GM18870 (cell line): ENCODE measurements around the gene PHACTR1.

ENCODE experiments used
- ATAC-seq: cut with Tn5 transposase; IDR thresholded peaks from one replicate; pipeline ENCODE4 v1.9.1; 2021; ENCODE audit warnings: moderate library complexity; ENCODE audit not compliant: unreplicated experiment

Gene PHACTR1

DNA sequence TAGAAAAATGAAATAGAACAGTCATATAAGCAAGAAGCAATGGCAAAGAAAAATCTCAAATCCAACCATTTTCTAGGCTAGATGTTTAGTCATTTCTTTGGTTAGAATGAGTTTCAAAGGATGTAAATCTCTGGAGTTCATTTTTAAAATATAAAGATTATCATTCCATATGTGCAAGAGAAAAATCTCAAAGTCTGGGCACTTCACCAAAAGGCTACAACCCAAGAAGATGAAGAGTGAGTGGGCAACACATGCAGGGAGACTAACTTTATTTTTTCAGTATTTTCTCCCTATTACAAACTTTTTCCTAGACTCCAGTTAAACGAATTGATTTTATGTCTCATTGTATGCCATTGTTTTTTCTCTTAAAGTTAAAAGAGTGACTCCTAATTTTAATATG is 83.6 kb downstream of the PHACTR1 start:
- ATAC-seq = no peak

DNA sequence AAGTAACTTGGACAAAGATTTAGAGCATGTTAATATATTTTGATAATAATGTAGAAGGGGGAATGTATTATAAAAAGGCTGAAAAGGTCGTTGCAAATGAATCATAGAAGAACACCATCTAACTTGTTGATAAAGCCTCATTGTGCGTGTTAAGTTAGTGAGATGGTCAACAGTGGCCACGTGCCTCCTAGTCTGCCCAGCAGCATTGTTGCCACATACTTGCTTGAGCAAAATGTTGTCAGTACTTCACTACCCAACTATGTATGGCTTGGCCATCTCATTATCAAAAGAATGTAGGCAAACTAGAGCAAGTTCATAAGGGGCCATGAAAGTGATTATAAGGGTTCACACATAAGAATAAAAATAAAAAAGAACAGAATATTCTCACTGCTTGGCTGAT is 84.6 kb downstream of the PHACTR1 start:
- ATAC-seq = no peak

DNA sequence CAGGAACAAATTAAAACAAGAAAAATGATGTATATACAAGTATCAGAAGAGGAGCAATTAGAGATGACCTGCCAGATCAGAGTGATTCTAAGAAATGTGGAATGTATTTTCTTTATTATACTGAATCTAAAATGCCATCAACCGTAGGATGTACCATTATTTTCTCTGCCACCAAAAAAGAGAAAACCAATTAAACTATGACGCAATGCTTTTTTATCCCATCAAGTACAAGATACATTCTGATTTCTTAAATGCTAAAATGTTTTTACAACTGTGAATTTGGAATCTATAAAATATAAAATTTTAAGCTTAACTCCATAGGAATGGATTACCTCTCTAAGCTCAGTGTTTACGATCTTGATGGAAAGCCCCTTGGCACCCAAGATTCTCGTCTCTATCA is 85.9 kb downstream of the PHACTR1 start:
- no peak for ATAC-seq

DNA sequence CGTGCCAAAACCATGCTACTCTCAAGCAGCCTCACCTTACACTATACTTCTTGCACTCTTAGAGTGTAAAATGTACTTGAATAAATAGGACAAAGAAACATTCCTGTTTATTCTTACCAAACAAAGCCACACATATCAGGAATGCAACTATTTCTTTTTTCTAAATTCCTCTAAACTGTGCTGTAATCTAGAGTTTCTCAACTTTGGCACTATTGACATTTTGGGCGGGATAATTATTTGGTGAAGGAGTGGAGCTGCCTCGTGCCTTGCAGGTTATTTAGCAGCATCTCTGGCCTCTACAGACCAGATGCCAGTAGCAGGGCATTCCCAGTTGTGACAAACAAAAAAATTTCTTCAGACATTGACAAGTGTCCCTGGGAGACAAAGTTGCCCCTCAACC is 86.9 kb downstream of the PHACTR1 start:
- ATAC-seq = no peak

DNA sequence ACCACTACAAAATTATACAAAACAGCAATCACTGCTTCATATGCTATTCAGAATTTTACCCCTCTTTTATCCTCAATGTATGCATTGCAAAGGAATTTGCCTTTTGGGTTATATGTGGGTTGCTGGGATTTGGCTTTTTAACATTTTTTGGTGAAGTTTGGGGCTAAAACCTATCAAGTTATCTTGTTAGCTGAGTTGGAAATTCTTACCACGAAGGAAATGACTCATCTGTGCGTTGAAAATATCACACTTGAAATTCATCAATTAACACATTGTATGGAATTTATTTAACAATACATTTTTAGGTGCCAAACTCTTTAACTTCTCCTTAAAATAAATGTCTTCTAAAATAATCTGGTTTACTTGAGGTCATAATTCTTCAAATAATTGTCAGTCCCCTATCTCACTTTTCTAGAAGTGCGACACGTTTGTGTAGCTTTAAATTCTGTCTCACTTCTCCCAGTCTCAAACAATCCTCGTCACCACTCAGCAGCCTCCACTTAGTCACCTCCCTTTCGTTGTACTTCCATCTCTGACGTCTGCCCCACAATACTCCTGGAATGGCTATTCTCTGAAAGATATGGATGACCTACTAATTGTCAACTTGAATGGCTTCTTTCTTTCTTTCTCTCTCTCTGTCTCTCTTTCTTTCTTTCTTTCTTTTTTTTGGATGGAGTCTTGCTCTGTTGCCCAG is 88.5 kb downstream of the PHACTR1 start:
- no peak for ATAC-seq

DNA sequence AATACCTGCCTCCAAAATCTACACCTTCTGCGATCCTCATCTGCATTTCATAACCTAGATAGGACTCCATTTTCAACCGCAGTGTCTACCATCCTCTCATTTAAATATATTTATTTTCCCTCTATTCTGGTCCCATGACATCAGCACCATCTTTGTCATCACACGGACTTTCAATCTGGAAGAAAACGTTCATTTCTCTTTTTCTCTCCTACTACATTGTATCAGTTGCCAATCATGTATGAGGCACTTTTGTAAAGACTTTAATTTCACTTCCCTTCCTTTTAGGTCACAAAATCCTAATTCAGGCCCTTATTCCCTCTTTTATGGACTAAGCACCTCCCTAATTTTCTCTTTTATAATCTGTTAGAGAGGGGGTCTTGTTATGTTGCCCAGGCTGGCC is 89.6 kb downstream of the PHACTR1 start:
- no peak for ATAC-seq

DNA sequence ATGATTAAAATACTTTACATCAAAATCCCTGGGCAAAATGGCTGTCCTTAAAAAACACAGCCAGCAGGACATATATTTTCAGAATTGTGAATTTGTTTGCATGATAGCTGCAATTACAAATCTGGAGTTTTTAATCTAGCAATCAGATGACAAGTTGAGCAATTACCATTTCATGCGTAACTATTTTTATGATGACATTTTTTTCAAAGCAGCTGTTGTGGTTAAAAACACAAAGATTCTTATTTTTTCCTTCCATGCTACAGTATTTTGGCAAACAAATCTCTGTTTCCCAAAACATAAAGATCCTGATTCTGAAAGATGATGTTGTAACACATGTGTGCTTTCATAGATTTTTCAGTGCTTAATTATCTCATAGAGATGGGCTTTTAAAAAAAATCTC is 90.2 kb downstream of the PHACTR1 start:
- ATAC-seq = no peak

DNA sequence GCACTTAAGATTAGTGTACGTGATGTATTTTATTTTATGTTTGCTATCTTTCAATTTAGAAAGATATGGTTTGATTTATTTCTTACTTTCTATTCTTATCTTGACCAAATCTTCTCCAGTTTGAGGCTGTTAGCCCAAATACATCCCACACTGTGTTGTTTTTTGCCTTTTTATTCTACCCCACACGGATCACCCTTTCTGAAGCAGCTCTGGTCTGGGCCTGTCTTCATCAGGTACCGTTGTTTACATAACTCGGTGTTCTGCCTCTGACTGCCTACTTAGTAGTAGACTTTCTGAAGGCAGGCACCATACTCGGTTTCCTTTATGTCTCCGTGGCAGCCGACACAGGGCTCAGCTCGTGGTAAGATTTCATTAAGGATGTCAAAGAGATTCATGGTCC is 95.0 kb downstream of the PHACTR1 start:
- no peak for ATAC-seq

DNA sequence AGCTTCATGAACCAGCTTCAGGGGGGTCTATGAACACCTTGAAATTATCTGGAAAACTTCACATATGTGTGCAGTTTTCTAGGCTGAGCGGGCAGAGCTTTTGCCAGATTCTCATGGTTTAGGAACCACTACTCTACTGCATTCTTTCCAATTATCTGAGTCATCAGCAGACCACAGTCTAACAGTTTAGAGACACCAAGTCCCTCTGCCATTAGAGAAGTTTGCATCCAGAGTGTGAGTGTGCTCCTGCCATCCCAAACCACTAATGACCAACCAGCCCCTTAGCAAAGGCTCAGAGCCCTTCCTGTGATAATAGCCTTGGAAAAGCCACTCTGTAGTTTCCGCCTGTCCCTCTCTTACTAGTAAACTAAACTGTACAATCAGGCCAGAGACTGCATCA is 96.8 kb downstream of the PHACTR1 start:
- no peak for ATAC-seq

DNA sequence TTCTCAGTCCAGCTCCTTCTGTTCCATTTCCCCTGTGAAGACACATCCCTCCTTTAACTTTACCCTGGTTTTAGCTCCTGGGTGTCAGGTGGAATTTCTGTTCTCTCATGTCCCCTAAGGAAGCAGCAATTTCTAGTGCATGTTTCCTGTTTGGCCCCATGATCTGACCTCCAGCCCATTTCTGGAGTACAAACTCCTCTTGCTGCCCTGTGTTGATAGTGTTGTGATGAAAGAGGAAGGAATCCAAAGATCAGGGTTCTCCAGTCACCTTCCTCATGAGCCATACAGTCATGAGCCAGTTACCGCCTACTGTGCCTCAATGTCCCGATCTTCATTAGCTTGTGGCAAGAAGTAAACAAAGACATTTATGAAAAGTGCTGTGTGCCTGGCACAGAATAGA is 97.4 kb downstream of the PHACTR1 start:
- no peak for ATAC-seq

DNA sequence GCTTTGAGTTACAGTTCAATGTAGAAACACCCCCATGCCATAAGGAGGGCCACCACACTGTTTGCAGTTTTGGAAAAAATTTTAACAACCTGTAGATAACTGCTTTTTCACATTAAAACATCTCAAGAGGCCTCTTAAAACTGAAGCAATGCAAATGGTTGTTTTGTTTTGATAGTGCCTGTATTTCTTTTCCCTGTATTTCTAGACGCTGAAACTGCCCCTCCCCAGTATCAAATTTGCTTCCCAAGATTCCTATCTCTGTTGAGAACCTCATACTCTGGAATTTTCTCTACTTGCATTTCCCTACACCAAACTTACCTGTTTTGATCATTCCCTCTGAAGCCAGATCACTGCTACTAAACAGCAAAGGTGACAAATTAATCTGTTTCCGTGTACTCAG is 98.5 kb downstream of the PHACTR1 start:
- no peak for ATAC-seq

DNA sequence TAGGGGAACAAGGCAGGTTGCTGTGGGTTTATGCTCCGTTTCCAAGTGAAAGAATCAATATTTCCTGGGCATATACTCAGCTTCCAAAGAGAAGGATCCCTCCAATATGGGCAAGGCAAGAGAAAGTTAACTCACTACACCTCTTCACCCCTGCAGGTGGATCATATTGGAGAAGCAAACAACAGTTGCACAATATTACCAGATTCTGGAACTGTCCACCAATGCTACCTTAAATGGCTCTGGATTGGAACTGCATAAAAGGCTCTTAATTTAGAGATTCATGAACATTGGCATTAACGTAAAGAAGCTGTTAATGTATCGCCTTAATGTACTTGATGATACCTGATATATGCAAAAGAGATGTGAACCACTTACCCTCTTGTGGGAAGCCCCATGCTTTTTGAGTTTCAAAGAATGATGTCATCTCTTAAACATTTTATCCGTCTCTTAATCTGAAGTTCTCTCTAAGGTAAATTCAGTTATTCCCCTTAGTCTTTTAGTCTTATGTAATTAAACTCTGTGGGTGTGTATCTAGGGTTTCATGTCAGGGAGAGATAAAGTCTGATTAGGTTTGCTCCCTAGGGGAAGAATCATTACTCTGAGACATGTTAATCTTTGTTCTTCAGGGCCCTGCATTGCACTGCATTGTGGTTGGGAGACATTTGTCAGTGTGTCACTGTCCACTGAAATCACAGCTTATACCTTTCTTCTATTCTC is 99.5 kb downstream of the PHACTR1 start:
- ATAC-seq = no peak

DNA sequence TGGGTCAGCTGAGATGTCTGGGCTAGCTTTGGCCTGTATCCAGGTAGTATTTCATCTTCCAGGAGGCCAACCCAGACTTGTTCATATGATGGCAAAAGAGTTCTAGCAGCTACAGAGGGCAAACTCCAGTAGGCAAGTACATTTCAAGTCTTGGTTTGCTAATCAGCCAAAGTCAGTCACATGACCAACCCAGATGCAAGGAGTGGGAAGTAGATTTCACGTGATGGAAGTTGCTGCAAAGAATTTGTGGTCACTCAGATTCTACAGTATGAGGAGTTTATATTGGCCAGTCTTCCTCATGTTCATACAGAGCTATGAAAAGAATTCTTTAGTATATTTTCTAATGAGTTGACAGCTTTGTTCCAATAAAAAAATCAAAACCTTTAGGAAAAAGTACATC is 101.8 kb downstream of the PHACTR1 start:
- no peak for ATAC-seq

DNA sequence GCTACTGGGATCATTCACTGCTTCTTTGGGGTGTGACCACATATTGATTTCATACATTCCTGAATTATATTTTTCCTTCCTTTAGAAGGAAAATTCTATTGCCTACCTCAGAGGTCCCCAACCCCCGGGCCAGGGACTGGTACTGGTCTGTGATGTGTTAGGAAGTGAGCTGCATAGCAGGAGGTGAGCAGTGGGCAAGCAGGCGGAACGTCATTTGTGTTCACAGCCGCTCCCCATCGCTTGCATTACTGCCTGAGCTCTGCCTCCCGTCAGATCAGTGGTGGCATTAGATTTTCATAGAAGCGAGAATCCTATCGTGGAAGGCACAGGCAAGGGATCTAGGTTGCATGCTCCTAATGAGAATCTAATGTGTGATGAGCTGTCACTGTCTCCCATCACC is 107.3 kb downstream of the PHACTR1 start:
- ATAC-seq = no peak

DNA sequence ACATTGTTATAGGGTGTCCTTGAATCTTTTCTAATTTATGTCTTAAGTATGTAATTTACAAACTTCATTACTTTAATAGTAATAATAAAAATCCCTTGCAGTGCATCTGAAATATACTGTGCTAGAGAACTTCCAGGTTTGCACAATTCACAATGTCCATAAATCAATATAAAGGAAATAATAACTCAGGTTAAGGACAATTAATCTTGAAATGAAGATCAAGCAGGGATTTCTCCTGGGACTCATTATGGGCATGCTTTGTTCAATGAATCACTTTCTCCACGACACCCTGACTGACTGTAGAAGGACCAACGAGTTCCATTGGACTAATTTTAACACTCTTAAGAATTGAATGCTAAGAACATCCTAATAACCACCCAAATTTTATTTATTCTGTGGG is 110.0 kb downstream of the PHACTR1 start:
- no peak for ATAC-seq

DNA sequence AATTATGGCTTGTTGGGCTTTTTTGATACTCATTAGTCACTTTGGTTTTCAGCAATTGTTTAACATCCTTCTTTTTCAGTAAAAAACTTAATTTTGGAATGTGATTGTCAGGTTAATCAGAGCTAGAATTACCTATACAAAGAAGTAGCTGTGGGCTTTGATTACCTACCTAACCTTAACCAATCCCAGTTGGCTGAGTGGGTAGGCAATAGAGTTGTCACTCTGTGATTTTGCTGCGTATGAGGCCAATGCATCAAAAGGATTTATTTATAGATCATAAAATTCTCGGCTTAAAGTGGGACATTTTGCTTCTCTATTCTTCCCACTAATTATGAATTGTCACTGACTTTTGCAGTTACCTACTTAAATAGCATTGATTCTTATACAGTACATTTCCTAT is 111.4 kb downstream of the PHACTR1 start:
- no peak for ATAC-seq

DNA sequence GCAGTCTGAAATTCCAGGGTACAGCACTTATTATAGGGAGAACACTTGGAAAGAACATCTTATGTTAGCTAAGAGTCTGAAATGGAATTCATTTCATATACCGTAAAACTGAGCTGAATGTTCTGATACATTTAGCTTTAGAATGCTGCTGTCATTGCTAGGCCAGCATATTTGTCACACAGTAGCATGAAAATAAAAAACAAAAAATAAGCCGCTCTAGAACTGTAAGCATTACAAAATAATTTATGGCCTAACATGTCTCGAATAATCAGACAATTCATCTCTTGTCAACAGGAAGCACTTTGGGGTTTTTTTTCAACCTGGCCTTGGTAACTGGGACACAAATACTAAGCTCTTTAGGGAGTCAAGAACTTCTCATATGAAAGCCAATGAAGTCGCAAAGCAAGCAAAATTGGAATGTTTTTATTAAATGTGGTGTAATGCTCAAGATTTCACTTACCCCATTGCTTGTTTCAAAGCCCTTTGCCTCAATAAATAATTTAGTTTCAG is 115.7 kb downstream of the PHACTR1 start:
- ATAC-seq = no peak

DNA sequence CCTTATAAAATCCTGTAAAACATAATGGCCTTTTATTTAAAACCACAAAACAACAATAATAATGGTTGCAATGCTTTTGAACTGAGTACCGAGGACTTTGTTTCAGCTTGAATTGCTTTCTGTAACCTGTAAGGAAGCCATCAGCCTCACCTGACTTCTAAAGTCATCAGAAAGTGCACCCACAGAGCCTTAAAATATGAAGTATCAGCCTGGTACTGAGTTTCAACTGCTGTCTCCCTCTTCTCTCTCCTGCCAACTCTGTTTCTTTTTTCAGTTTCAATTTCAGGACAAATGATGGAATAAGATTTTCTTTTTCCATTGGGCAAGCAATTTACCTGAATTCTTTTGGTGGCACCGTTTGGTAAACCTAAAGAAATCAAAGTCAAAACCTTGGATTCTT is 119.4 kb downstream of the PHACTR1 start:
- ATAC-seq = no peak

DNA sequence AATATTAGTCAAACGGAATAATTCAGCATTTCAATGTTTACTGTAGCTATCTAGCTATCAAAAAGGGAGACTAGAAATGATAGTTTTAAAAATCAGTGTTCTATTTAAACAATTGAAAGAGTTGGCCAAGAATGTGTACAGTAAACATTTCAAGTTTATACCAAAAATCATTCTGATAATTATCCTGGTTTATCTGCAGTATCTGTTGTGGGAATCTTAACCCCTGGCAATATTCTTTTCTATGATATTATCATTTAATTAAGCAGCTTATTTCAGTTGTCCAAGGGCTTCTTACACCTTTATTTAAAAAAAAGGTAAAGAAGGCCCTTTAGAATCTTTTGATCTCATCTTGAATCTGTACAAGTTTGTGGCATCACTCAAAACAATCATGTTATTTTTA is 125.1 kb downstream of the PHACTR1 start:
- ATAC-seq = no peak

DNA sequence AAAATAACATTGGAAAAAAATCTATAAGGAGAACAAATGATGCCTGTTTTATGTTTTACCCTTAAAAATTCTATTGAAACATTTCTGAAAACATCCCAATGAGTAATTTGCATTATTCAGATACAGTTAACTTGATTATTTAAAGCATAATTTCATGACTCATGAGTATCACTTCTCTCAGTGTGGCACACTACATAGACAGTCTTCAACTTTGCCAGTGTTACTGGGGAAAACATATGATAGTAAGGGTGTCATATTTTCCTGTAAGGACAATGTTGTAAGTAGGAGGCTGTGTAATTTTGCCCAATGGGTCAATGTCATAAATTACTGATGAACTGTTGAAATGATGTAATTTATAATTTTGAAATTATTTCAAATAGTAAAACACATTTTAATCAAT is 125.5 kb downstream of the PHACTR1 start:
- no peak for ATAC-seq

DNA sequence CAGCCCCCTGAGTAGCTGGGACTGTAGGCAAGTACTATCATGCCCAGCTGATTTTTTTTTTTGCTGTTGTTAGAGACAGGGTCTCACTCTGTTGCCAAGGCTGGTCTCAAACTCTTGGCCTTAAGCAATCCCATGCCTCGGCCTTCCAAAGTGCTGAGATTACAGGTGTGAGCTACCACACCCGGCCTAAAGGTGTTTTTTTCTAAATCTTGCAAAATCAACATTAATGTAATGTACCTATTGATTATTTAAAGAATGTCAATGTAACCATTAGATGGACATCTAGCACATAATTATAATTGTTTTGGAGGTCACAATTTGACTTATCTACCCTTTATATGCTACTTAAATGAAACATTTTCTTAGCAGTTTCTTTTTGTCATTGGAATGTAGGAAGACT is 126.1 kb downstream of the PHACTR1 start:
- no peak for ATAC-seq

DNA sequence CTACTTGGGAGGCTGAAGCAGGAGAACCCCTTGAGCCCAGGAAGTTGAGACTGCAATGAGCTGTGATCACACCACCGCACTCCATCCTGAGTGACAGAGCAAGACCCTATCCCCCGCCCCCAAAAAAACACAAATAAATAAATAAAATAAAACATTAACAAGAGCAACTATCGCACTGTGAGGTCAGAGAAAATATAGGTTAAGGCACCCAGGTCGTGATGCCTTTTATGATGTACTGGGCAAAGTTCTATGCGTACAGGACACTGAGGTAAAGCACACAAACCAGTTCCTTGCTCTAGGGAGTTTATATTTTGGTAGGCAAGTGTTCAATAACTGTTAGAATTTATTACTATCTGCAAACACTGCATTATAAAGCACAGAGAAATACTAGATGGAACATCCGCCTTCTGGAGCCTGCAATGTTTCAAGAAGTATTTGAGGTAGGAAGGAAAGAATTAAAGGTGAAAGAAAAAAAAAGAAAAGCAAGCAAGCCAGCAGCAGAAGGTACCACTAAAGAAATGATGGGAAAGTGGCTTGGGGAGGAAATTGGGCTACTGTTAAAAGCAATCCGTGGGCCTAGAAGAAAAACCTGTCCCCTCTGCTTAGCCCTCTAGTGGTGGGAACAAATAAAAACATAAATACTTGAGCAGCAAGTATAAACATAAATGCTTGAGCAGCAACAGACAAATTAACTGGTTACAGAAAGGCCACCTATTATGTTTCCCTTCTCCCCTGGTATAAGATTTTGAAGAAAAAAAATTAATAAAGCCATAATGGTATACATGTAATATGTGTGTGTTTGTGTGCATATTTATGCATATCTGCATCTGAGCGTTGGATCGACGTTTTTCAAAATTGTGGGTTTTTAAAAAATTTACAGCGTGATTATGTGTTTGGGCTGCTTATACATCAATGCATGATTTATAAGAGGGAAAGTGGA is 128.0 kb downstream of the PHACTR1 start:
- ATAC-seq = no peak
